K562 (cell line): ENCODE results near the gene OR7G3. TPM values are rescaled to one million over a fixed set of nuclear protein-coding genes. Genes with fewer than 3 reads are reported as not detected.
A peak's percentile ranks its signal among the peaks of the same experiment; 100 is the strongest.

Source experiments
- ASH1L ChIP-seq: fragments of 450-650 bp; IDR thresholded peaks from 2 replicates; pipeline ENCODE4 v1.6.1; 2018; ENCODE audit warnings: borderline replicate concordance, mild to moderate bottlenecking, low read depth; ENCODE audit not compliant: partially characterized antibody
- ATF3 ChIP-seq, 2 experiments: fragments of 450-650 bp in 1 of 2; sonication (generic) in 1 of 2; formaldehyde crosslinking in 1 of 2; IDR thresholded peaks in 1 of 2; conservative IDR thresholded peaks in 1 of 2; 2 replicates each; pipeline versions ENCODE4 v1.6.1 to v1.8.1; 2016 to 2023; ENCODE audit warnings: mild to moderate bottlenecking in 2 of 2, moderate library complexity in 2 of 2, inconsistent platforms in 1 of 2, missing genetic modification reagents in 1 of 2
- C11orf30 ChIP-seq: fragments of 450-650 bp; IDR thresholded peaks from 2 replicates; pipeline ENCODE4 v1.6.1; 2016; ENCODE audit warnings: low read depth, mild to moderate bottlenecking
- EGR1 ChIP-seq: fragments of 450-650 bp; conservative IDR thresholded peaks from 2 replicates; pipeline ENCODE4 v1.6.1; 2017; ENCODE audit warnings: mild to moderate bottlenecking
- ELK3 ChIP-seq: fragments of 450-650 bp; formaldehyde crosslinking; IDR thresholded peaks from 2 replicates; pipeline ENCODE4 v1.4.0; 2020; ENCODE audit warnings: mild to moderate bottlenecking
- ETV5 ChIP-seq: sonication (generic); formaldehyde crosslinking; IDR thresholded peaks from 2 replicates; pipeline ENCODE4 v1.4.0; 2020; ENCODE audit warnings: low read depth, mild to moderate bottlenecking, missing genetic modification reagents
- HNRNPL ChIP-seq: fragments of 200-400 bp; formaldehyde crosslinking; IDR thresholded peaks from 2 replicates; pipeline ENCODE4 v1.6.1; 2017; ENCODE audit warnings: low read depth, mild to moderate bottlenecking, low read length
- JUND ChIP-seq, 2 experiments: IDR thresholded peaks; 2 replicates in 1 of 2; 3 replicates in 1 of 2; pipeline ENCODE4 v1.6.1; 2011; ENCODE audit warnings: borderline replicate concordance in 2 of 2, low read depth in 2 of 2, low read length in 2 of 2, improper control_type of control experiment in 1 of 2, missing biosample characterization in 1 of 2, missing genetic modification characterization in 1 of 2, missing genetic modification reagents in 1 of 2
- KDM1A ChIP-seq, 2 experiments: fragments of 450-650 bp; IDR thresholded peaks; 2 replicates each; pipeline ENCODE4 v1.6.1; 2016; ENCODE audit warnings: mild to moderate bottlenecking in 2 of 2
- KHSRP ChIP-seq: fragments of 450-650 bp; IDR thresholded peaks from 2 replicates; pipeline ENCODE4 v1.6.1; 2017
- LEF1 ChIP-seq: fragments of 450-650 bp; IDR thresholded peaks from 2 replicates; pipeline ENCODE4 v1.6.1; 2016; ENCODE audit warnings: mild to moderate bottlenecking
- MAZ ChIP-seq, 2 experiments: fragments of 450-650 bp in 1 of 2; sonication (generic) in 1 of 2; formaldehyde crosslinking; IDR thresholded peaks in 1 of 2; conservative IDR thresholded peaks in 1 of 2; 2 replicates each; pipeline versions ENCODE4 v1.4.0 to v1.5.0; 2020; ENCODE audit warnings: mild to moderate bottlenecking in 1 of 2, missing genetic modification reagents in 1 of 2
- MECOM ChIP-seq: fragments of 250-450 bp; sonication (Bioruptor Pico); IDR thresholded peaks from 2 replicates; pipeline ENCODE4 v1.8.0; 2022; ENCODE audit warnings: inconsistent platforms
- POLR2B ChIP-seq: fragments of 450-650 bp; IDR thresholded peaks from 2 replicates; pipeline ENCODE4 v1.6.1; 2018; ENCODE audit warnings: low read depth; ENCODE audit not compliant: partially characterized antibody
- PTRF ChIP-seq: fragments of 450-650 bp; IDR thresholded peaks from 2 replicates; pipeline ENCODE4 v1.6.1; 2016; ENCODE audit warnings: mild to moderate bottlenecking, missing genetic modification characterization, missing compliant biosample characterization
- RAD51 ChIP-seq: fragments of 450-650 bp; IDR thresholded peaks from 2 replicates; pipeline ENCODE4 v1.7.1; 2016; ENCODE audit warnings: low read depth, mild to moderate bottlenecking, borderline replicate concordance
- RBM14 ChIP-seq: fragments of 200-400 bp; formaldehyde crosslinking; IDR thresholded peaks from 2 replicates; pipeline ENCODE4 v1.6.1; 2018; ENCODE audit warnings: low read depth, mild to moderate bottlenecking, low read length, moderate library complexity, borderline replicate concordance; ENCODE audit not compliant: insufficient read depth
- SMARCC2 ChIP-seq: fragments of 450-650 bp; IDR thresholded peaks from 2 replicates; pipeline ENCODE4 v1.6.1; 2017; ENCODE audit warnings: antibody characterized with exemption, moderate library complexity, mild to moderate bottlenecking, low read depth
- STAG1 ChIP-seq: sonication (generic); formaldehyde crosslinking; IDR thresholded peaks from 2 replicates; pipeline ENCODE4 v1.5.0; 2020; ENCODE audit warnings: missing genetic modification reagents, borderline replicate concordance
- TEAD4 ChIP-seq, 2 experiments: sonication (generic) in 1 of 2; formaldehyde crosslinking in 1 of 2; IDR thresholded peaks; 2 replicates each; pipeline versions ENCODE4 v1.6.1 to v1.8.0; 2012 to 2022; ENCODE audit warnings: borderline replicate concordance in 1 of 2, inconsistent platforms in 1 of 2, low read length in 1 of 2, mild to moderate bottlenecking in 1 of 2, missing genetic modification reagents in 1 of 2
- TSC22D4 ChIP-seq: fragments of 450-650 bp; IDR thresholded peaks from 2 replicates; pipeline ENCODE4 v1.6.1; 2016; ENCODE audit warnings: missing genetic modification characterization, missing biosample characterization, control low read depth
- ZBTB34 ChIP-seq: fragments of 250-450 bp; sonication (Bioruptor Pico); IDR thresholded peaks from 2 replicates; pipeline ENCODE4 v1.8.0; 2021; ENCODE audit warnings: mild to moderate bottlenecking, moderate library complexity
- ZNF282 ChIP-seq: sonication (generic); formaldehyde crosslinking; IDR thresholded peaks from 2 replicates; pipeline ENCODE4 v1.8.1; 2023; ENCODE audit warnings: missing genetic modification reagents
- ZNF589 ChIP-seq: fragments of 200-800 bp; sonication (Bioruptor generic); IDR thresholded peaks from 2 replicates; pipeline ENCODE4 v1.6.1; 2016; ENCODE audit warnings: low read depth, missing genetic modification characterization, missing compliant biosample characterization
- ZNF766 ChIP-seq: fragments of 200-800 bp; sonication (Bioruptor generic); conservative IDR thresholded peaks from 2 replicates; pipeline ENCODE4 v1.6.1; 2016; ENCODE audit warnings: missing genetic modification characterization, missing compliant biosample characterization
- ZNF77 ChIP-seq: fragments of 250-450 bp; sonication (Bioruptor Pico); IDR thresholded peaks from 2 replicates; pipeline ENCODE4 v1.5.0; 2020
- ZZZ3 ChIP-seq: fragments of 450-650 bp; IDR thresholded peaks from 2 replicates; pipeline ENCODE4 v1.6.1; 2016; ENCODE audit warnings: antibody characterized with exemption, mild to moderate bottlenecking, moderate library complexity
- polyA plus RNA-seq, 8 experiments: library from polyadenylated mRNA; depleted of rRNA in 4 of 8; stranded (reverse) in 5 of 8; unstranded in 3 of 8; fragments of >200 nt; fragmentation: Nextera tagmentation in 2 of 8; fragmentation: Illumina TruSeq in 1 of 8; extraction: Ambion mirVana in 2 of 8; extraction: Trizol in 1 of 8; gene quantifications; 2 replicates each; pipeline versions ENCODE4 v1.2.1 to v1.2.3, GENCODE V29; 2011 to 2014; ENCODE audit warnings: inconsistent platforms in 1 of 8, missing spikeins in 1 of 8
- total RNA-seq, 7 experiments: library from RNA; depleted of rRNA in 6 of 7; stranded (reverse); fragments of >200 nt in 6 of 7; fragmentation: Illumina TruSeq in 2 of 7; extraction: Trizol in 2 of 7; gene quantifications; 2 replicates each; pipeline versions ENCODE4 v1.2.1 to v1.2.3, GENCODE V29; 2011 to 2021; ENCODE audit warnings: low replicate concordance in 1 of 7

The OR7G3 gene
- total and polyA plus RNA-seq, 9 of the 15 experiments (the other 6 are each of a cell fraction or from before 2014, with no cell fraction given) = not detected

- TF ChIP-seq ATF3 (IDR thresholded peaks at IDR 0.05) (peak; percentile 80), ATF3 (CRISPR knock-in tag; conservative IDR thresholded peaks at IDR 0.05) (no peak), MECOM (CRISPR knock-in tag) (no peak), C11orf30 (no peak), PTRF (tag) (no peak), JUND (IDR thresholded peaks at IDR 0.05; ENCODE audit: borderline replicate concordance, low read depth, low read length) (no peak), JUND (tag; IDR thresholded peaks at IDR 0.05; ENCODE audit: borderline replicate concordance, low read depth, low read length) (peak; percentile 56; the same call in 2 of the 3 replicates), KHSRP (0 out of 2 replicates have a peak, but pooled peaks have one; percentile 31), ASH1L (no peak), ZZZ3 (no peak), ZNF766 (0 out of 2 replicates have a peak, but pooled peaks have one; percentile 2), POLR2B (no peak), ETV5 (CRISPR knock-in tag) (no peak), ZBTB34 (CRISPR knock-in tag) (no peak), SMARCC2 (no peak), RAD51 (0 out of 2 replicates have a peak, but pooled peaks have one; percentile 17), ZNF77 (CRISPR knock-in tag) (no peak), MAZ (CRISPR knock-in tag; conservative IDR thresholded peaks at IDR 0.05 in 1 of 2, IDR thresholded peaks at IDR 0.05 in 1 of 2) (no peak), RBM14 (no peak), ZNF589 (CRISPR knock-in tag) (no peak), TEAD4 (IDR thresholded peaks at IDR 0.05; ENCODE audit: low read length) (no peak), TEAD4 (CRISPR knock-in tag; IDR thresholded peaks at IDR 0.05; ENCODE audit: borderline replicate concordance) (no peak), ZNF282 (CRISPR knock-in tag) (no peak), KDM1A (IDR thresholded peaks at IDR 0.05) (no peak), TSC22D4 (tag) (no peak), ELK3 (no peak), STAG1 (CRISPR knock-in tag) (no peak), EGR1 (no peak), LEF1 (no peak), HNRNPL (no peak)
Measured at GRCh38 chr19:9139609-9140158, 12.9 kb upstream of the OR7G3 start (continued).
